ENCODE results near the gene AKR7A3.
"Not testable (repeated sequence)": the region's sequence is repeated elsewhere in the genome, so short reads cannot be mapped to it uniquely, and the experiment has no call there.

AKR7A3 gene

GRCh38 chr1:19287436-19288185 is 959 bp downstream of the AKR7A3 start:
- no peak for DNase-seq

DNA sequence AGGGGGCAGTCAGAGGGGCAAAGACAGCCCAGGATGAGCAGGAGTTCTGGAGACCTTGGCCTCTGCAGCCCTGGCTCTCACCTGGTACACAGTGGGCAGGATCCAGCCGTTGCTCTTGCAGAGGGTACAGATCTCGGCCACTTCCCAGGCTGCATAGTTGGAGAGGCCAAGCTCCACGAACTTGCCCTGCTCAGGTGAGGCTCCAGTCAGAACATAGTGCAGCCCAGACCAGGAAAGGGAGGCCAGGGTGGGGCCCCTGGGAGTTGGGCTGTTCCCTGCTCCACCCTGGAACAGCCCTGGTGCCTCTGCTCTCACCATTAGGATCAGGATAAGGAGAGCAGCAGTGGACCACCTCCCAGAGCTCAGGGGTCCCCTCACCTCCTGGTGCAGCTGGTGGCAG is 2.8 kb downstream of the AKR7A3 start:
- not testable (repeated sequence) for DNase-seq

GRCh38 chr1:19285366-19285765 is 3.2 kb downstream of the AKR7A3 start:
- DNase-seq: not testable (repeated sequence)

- DNase-seq: no peak
Measured at GRCh38 chr1:19284881-19285280, 3.7 kb downstream of the AKR7A3 start.

- DNase-seq: no peak
Measured at GRCh38 chr1:19283891-19284290, 4.7 kb downstream of the AKR7A3 start.

DNA sequence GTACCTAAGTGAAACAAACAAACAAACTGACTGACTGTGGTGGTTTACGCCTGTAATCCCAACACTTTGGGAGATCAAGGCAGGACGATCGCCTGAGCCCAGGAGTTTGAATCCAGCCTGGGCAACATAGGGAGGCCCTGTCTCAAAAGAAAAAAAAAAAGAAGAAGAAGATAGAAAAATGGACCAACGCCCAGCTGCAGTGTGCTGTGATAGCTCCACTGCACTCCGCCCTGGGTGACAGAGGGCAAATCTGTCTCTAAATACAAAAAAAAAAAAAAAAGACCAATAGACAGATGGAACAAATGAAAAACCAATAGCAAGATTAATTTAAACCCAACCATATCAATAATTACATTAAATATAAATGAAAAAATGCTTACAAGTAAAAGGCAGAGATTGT is 13.9 kb downstream of the AKR7A3 start:
- no peak for DNase-seq

DNA sequence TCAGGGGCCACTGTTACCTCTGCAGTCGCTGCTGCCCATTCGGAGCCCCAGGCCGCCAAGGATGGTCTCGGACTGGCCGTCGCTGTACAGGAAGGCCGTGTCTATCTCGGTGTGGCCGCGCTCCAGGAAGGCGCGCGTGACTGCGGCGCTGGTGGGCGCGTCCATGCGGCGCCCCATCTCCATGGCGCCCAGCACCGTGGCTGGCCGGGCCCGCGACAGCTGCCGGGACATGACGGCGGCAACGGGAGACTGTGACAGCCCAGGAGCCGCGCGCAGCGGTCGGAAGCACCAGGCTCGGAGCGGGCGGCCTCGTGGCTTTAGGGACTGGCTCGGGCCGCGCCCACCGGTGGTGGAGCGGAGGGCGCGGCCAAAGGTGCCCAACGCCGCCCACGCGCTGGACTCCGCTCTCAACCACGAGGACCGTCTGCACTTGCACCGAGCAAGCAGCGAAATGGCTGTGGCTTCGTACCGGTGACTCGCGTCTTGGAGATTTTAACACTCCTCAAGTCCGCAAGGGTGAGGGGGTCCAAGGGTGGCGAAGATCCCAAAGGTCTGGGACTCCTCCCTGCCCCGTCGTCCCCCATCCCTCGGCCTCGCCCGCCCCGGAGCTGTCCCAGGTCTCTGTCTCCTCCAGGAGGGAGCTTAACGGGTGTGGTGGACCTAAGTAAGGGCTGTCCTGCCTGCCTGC is 14.6 kb downstream of the AKR7A3 start:
- not testable (repeated sequence) for DNase-seq

DNA sequence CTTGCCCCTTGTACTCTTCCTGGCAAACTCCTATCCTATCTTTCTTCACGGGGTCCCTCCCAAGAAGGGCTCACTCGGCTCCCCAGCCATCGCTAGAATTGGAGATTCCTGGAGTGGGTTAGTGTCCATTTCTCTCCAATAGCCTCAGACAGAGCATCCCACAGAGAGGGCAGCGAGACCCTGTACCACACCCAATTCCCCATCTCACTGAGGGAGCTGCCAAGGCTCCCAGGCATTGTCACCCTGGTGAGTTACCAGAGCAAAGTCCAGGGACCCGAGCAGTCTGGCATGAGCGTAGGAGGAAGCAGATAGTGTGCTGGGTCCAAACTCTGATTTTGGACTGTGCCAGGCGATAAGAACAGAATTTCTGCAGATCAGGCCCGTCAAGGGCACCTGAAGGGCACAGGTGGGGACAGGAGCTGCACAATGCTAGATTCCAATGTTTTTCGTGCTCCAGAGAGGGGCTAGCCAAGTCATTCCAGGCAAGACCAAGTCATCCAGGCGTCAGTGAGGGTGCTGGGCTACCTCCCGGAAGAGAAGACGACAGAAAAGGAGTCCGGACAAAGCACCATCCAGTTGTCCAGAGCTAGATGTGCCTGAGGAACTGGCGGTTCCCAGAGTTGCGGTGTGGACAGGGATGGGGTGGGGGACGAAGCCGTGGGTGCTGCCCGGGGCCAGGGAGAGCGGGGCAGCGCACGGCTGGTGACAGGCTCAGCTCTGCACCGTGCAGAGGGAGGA is 15.3 kb downstream of the AKR7A3 start:
- DNase-seq: no peak

DNA sequence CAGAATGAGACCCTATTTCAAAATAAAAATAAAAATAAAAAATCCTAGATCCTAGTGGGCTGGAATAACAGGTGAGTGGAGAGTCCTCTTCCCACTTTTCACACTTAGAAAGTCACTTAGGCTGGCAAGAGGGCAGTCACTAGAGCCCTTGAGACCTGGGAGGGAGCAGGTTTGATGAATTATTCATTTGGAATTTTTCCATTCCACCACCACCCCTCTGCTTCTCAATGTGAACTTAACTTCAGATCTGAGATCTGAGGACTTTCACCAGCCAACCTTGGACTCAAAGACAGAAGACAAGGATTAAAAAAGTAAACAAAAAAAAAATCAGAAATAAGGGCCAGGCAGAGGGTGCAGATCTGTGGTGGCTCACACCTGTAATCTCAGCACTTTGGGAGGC is 16.5 kb downstream of the AKR7A3 start:
- no peak for DNase-seq

DNA sequence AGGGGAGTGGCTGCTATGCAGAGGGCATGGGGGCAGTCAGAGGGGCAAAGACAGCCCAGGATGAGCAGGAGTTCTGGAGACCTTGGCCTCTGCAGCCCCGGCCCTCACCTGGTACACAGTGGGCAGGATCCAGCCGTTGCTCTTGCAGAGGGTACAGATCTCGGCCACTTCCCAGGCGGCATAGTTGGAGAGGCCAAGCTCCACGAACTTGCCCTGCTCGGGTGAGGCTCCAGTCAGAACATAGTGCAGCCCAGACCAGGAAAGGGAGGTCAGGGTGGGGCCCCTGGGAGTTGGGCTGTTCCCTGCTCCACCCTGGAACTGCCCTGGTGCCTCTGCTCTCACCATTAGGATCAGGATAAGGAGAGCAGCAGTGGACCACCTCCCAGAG is 18.2 kb downstream of the AKR7A3 start:
- DNase-seq: not testable (repeated sequence)

DNA sequence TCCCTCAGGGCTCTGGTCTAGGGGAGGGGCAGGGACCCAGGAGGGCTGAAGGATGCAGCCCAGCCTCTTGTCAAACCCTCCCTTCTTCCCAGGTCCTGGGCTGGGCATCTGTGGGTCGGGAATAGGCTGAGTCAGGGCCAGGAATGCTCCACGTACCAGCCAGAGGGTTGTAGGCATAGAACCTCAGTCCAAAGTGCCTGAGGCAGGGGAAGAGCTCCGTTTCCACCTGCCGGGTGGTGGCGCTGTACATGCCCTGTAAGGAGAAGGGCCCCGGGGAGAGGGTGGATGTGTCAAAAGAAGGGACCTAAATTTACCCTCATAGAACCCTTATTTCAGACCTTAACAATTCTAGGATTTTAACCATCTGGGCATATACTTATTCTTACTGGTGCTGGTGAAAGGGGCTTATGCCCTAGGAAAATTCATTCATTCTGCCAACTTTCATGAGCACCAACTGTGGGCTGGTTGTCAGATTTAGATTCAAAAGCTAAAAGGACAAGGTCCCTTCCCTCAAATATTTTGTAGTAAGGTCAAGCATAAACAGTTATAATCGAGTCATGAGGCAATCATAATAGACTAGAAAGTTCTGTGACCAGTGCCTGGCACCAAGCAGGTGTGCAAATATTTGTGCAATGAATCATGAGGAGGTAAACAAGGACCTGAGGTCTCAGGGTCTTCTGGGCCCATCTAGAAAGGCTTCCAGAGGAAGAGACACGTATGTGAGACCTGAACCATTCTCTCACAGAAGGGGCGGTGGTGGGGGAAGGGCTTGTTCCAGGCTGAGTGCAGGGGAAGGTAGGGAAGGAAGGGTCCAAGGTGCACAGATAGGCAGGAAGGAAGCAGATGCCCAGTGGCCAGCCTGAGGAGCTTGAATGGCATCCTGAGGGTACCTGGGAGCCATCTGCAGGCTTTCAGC is 18.9 kb downstream of the AKR7A3 start:
- DNase-seq: not testable (repeated sequence)

- no peak for DNase-seq
Measured at GRCh38 chr1:19268445-19268844, 20.1 kb downstream of the AKR7A3 start.

DNA sequence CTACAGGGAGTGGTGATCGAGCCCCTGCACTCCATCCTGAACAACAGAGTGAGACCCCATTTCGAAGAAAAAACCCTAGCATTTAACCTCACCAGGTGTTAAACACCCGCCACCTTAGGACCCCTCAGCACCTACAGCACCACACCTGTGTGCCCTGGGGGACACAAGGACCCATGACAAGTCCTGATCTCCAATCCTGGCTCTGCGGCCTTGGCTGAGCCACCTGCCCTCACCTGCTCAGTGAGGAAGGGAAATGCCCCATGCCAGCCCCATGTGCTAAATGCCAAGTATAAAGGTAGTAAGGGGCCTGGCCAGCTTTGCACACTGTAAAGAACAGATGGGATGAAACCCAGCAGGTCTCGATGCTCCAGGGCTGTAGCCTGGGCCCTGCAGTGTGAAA is 25.8 kb downstream of the AKR7A3 start:
- no peak for DNase-seq

DNA sequence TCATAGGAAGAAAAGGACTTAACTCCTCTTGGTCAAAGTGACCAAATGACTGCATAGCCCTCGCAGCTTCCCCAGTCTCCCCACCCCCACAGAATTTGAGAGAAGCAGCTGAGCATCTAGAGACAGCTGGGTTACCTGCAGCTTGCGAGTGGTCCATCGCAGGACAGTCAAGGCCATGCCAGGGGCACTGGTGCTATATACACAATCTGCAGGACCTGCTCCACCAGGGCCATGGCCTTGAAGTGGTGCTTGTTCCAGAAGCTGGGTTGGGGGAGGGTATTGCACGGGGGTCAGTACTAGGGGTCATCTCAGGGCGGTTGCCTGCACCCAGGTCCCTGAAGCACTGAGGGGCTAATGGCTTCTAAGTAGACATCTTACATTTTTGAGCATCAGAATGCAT is 26.5 kb downstream of the AKR7A3 start:
- DNase-seq: no peak

DNA sequence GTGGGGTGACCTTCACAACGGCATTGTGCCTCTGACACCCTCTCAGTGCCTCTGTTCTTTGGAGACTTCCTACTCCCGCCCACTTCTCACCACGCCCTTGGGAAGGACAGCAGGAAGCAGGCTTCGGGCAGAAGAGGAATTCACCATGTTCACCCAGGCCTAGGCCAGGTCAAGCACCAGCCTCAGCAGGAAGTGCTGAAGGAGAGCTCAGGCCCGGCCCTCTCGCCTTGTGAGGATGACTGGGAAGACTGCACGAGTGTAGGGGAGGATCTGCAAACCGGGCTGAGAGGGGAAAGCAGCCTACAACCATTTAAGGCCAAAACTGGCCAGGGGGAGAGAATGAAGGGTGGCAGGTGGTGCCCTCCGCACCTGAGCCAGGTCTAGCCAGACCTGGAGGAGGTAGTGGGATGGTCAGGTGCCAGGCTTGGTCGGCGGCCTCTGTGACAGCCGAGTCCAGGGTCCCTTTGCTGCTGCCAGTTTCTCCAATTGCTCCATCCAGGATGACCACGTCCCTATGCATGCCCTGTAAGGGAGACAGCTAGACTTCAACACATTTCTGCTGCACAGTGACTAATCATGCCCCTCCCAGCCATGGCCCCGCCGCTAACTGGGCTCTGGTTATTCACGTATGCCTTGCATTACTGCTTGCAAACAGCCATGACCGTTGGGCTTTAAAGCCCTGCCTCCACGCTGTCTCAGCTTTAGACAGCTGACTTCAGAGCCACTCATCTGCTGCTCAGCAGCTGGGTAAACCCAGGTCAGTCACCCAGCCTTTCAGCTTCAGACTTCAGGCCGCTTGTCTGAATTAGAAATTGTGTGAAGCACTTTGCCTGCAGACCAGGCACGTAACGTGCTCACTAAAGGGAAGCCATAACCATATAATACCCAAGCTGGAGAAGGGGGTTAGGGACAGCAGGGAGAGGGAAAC is 28.1 kb downstream of the AKR7A3 start:
- peak; percentile 20 for DNase-seq

GRCh38 chr1:19258353-19258752 is 30.2 kb downstream of the AKR7A3 start:
- no peak for DNase-seq

GRCh38 chr1:19257178-19257914 is 31.2 kb downstream of the AKR7A3 start:
- DNase-seq: peak; percentile 49

DNA sequence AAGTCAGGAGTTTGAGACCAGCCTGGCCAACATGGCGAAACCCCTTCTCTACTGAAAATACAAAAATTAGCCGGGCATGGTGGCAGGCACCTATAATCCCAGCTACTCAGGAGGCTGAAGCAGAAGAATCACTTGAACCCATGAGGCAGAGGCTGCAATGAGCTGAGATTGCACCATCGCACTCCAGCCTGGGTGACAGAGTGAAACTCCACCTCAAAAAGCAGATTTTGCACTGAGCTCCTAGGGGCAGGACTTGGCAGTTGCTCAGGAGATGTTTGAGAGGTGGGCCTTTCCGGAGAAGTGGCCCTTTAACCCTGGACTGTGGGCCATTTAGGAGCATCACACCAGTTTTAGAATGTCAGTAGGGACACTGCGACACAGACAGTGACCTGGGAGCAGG is 32.3 kb downstream of the AKR7A3 start:
- not testable (repeated sequence) for DNase-seq

DNA sequence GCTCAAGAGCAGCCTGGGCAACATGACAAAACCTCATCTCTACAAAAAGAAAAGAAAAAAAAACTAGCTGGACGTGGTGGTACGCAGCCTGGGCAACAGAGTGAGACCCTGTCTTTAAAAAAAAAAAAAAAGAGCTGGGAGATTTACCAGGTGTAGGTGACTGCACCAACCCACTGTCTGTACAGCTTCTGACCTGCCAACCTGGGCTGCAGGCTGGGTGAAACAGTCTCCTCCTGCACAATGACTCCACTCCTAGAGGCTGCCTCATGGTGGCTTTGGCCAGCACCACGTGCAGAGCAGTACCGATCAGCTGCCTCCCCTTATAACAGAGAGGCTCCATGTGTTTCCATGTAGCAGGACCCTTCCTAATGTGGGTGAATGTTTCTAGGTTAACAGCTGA is 33.3 kb downstream of the AKR7A3 start:
- DNase-seq: no peak

- DNase-seq: no peak
Measured at GRCh38 chr1:19254416-19254815, 34.2 kb downstream of the AKR7A3 start.
